HepG2 (cell line): ENCODE measurements around the gene ATP8B1. TPM values are rescaled to one million over a fixed set of nuclear protein-coding genes. Genes with fewer than 3 reads are reported as not detected.

Experiments
- ATAC-seq: fragments of 200-7000 bp; cut with Tn5 transposase; 3 replicates; pipeline ENCODE4 v1.9.1; 2020; ENCODE audit warnings: mild to moderate bottlenecking, moderate library complexity
- BruUV-seq: library from RNA; stranded (reverse); fragments of 400-500 nt; replicated peaks from 2 replicates; lab custom pipeline; 2021; lab: Mats Ljungman, UMichigan
- CTCF ChIA-PET: fragments of 300-600 bp; formaldehyde crosslinking; extraction: SDS; loops from one replicate; lab custom pipeline; 2021; ENCODE audit warnings: low total read pairs, inconsistent platforms, low intra/inter-chr PET ratio; lab: Yijun Ruan, JAX
- POLR2A ChIA-PET: fragments of 350-600 bp; sonication (Branson Sonifier 250); formaldehyde crosslinking; loops from one replicate; lab custom pipeline; 2020; ENCODE audit warnings: antibody characterized with exemption, inconsistent platforms; lab: Yijun Ruan, JAX
- DNase-seq: peaks from one replicate; pipeline ENCODE4 v3.0.0-alpha.2; 2015; ENCODE audit warnings: low spot score
- FAIRE-seq: peaks from 3 replicates; lab custom pipeline; 2011; peaks lifted over from hg19 to GRCh38; lab: Jason Lieb, UNC
- H2AFZ ChIP-seq: one replicate; pipeline ENCODE4 v1.6.1; 2011; ENCODE audit warnings: low read length, inconsistent platforms
- H3K27ac ChIP-seq: fragments of 300-600 bp; 3 replicates; pipeline ENCODE4 v1.8.0; 2011; ENCODE audit warnings: mixed run types, mild to moderate bottlenecking, mixed read lengths, low read length, inconsistent platforms; ENCODE audit not compliant: insufficient read depth; ENCODE audit errors: extremely low read length
- H3K27me3 ChIP-seq, 2 experiments: fragments of 200-600 bp in 1 of 2; 2 replicates in 1 of 2; 3 replicates in 1 of 2; pipeline versions ENCODE4 v1.6.0 to v1.8.0; 2011; ENCODE audit warnings: low read length in 2 of 2, mild to moderate bottlenecking in 2 of 2, moderate library complexity in 2 of 2, inconsistent platforms in 1 of 2; ENCODE audit not compliant: insufficient read depth in 2 of 2, control insufficient read depth in 1 of 2
- H3K36me3 ChIP-seq, 2 experiments: fragments of 200-600 bp in 1 of 2; replicated peaks in 1 of 2; 2 replicates in 1 of 2; 3 replicates in 1 of 2; pipeline versions ENCODE4 v1.5.1 to v1.8.0; 2011; ENCODE audit warnings: low read length in 2 of 2, inconsistent platforms in 1 of 2; ENCODE audit not compliant: insufficient read depth in 2 of 2, control insufficient read depth in 1 of 2
- H3K4me1 ChIP-seq: 2 replicates; pipeline ENCODE4 v1.5.1; 2012; ENCODE audit warnings: low read length, inconsistent platforms; ENCODE audit not compliant: insufficient read depth
- H3K4me2 ChIP-seq: 2 replicates; pipeline ENCODE4 v1.6.0; 2011; ENCODE audit warnings: low read depth, low read length, inconsistent platforms
- H3K4me3 ChIP-seq, 3 experiments: fragments of 200-600 bp in 1 of 3; sonication (generic), shearing (Covaris generic) in 1 of 3; replicated peaks in 1 of 3; 2 replicates each; pipeline ENCODE4 v1.5.1; 2011 to 2016; ENCODE audit warnings: low read length in 3 of 3, inconsistent platforms in 2 of 3, low read depth in 2 of 3, mild to moderate bottlenecking in 2 of 3, control low read depth in 1 of 3, mixed read lengths in 1 of 3; ENCODE audit not compliant: insufficient read depth in 1 of 3
- H3K79me2 ChIP-seq: one replicate; pipeline ENCODE4 v1.6.1; 2011; ENCODE audit warnings: low read length, inconsistent platforms; ENCODE audit not compliant: insufficient read depth
- H3K9ac ChIP-seq: 2 replicates; pipeline ENCODE4 v1.6.0; 2011; ENCODE audit warnings: mild to moderate bottlenecking, low read depth, low read length, inconsistent platforms; ENCODE audit not compliant: insufficient read depth
- H3K9me3 ChIP-seq: 2 replicates; pipeline ENCODE4 v1.5.1; 2012; ENCODE audit warnings: mild to moderate bottlenecking, low read length
- H4K20me1 ChIP-seq: 2 replicates; pipeline ENCODE4 v1.6.0; 2011; ENCODE audit warnings: inconsistent platforms, mild to moderate bottlenecking, low read length, moderate library complexity; ENCODE audit not compliant: insufficient read depth
- AHDC1 ChIP-seq: sonication (generic); formaldehyde crosslinking; IDR thresholded peaks from 2 replicates; pipeline ENCODE4 v1.5.1; 2020; ENCODE audit warnings: mild to moderate bottlenecking, missing genetic modification reagents, borderline replicate concordance
- BATF2 ChIP-seq: sonication (generic); formaldehyde crosslinking; IDR thresholded peaks from 2 replicates; pipeline ENCODE4 v1.8.0; 2022; ENCODE audit warnings: mild to moderate bottlenecking, missing genetic modification reagents, moderate library complexity
- DBP ChIP-seq: sonication (generic); formaldehyde crosslinking; IDR thresholded peaks from 2 replicates; pipeline ENCODE4 v1.4.0; 2020; ENCODE audit warnings: missing genetic modification reagents; ENCODE audit errors: not compliant biosample characterization
- FOXO4 ChIP-seq: sonication (generic); formaldehyde crosslinking; conservative IDR thresholded peaks from 2 replicates; pipeline ENCODE4 v1.8.1; 2023; ENCODE audit warnings: missing genetic modification reagents
- KDM6A ChIP-seq: IDR thresholded peaks from 2 replicates; pipeline ENCODE4 v1.6.1; 2016; ENCODE audit warnings: low read depth
- SPEN ChIP-seq: sonication (generic); formaldehyde crosslinking; IDR thresholded peaks from 2 replicates; pipeline ENCODE4 v1.5.1; 2020; ENCODE audit warnings: low read depth, mild to moderate bottlenecking, missing genetic modification reagents
- ZMAT3 ChIP-seq: sonication (generic); formaldehyde crosslinking; conservative IDR thresholded peaks from 2 replicates; pipeline ENCODE4 v1.7.0; 2021; ENCODE audit warnings: missing genetic modification reagents
- ZNF687 ChIP-seq: sonication (generic); formaldehyde crosslinking; IDR thresholded peaks from 2 replicates; pipeline ENCODE4 v1.5.1; 2020; ENCODE audit warnings: mild to moderate bottlenecking, missing genetic modification reagents, moderate library complexity
- ZNF766 ChIP-seq: sonication (generic); formaldehyde crosslinking; IDR thresholded peaks from 2 replicates; pipeline ENCODE4 v1.5.0; 2020; ENCODE audit warnings: missing genetic modification reagents, borderline replicate concordance
- ZSCAN22 ChIP-seq: sonication (generic); formaldehyde crosslinking; IDR thresholded peaks from 2 replicates; pipeline ENCODE4 v1.4.0; 2020; ENCODE audit warnings: mild to moderate bottlenecking, missing genetic modification reagents
- WGBS: methylation state at CpG from one replicate; pipeline ENCODE4 v1.1.6; 2017; ENCODE audit warnings: low lambda C conversion rate; 5-methylcytosine and 5-hydroxymethylcytosine counted together
- in situ Hi-C: cut with HindIII; loops from 2 replicates; pipeline ENCODE4 v1.10.0; 2017; ENCODE audit warnings: low pct_unique_long_range_greater_than_20kb; ENCODE audit not compliant: extremely low pct_ligation_motif_present
- intact Hi-C: fragments of 100-400 bp; cut with micrococcal nuclease; formaldehyde crosslinking; loops from one replicate; pipeline ENCODE4 v1.10.0; 2022; ENCODE audit not compliant: unreplicated experiment
- polyA plus RNA-seq, 8 experiments: library from polyadenylated mRNA; depleted of rRNA in 3 of 8; stranded (reverse) in 7 of 8; unstranded in 1 of 8; fragments of >200 nt; fragmentation: Illumina TruSeq in 4 of 8; extraction: Trizol in 4 of 8; gene quantifications; 2 replicates each; pipeline versions ENCODE4 v1.2.1 to v1.2.3, GENCODE V29; 2011 to 2016; ENCODE audit warnings: low read depth in 4 of 8, missing spikeins in 1 of 8, mixed read lengths in 1 of 8; ENCODE audit not compliant: insufficient read depth in 1 of 8
- total RNA-seq, 5 experiments: library from RNA; depleted of rRNA; stranded (reverse); fragments of >200 nt; fragmentation: Illumina TruSeq; extraction: Trizol; gene quantifications; 2 replicates each; pipeline ENCODE4 v1.2.3, GENCODE V29; 2016; ENCODE audit warnings: low read depth in 1 of 5

ATP8B1 gene
- total and polyA plus RNA-seq, 2 of the 13 experiments (the other 11 are each of a cell fraction or from before 2014, with no cell fraction given), result 2.8 to 4.0 TPM

GRCh38 chr18:57764087-57764486 is 39.0 kb downstream of the ATP8B1 start (continued):
- TF ChIP-seq FOXO4 (no peak), KDM6A (CRISPR knock-in tag) (no peak)

- CTCF ChIA-PET, result no interaction called here
- no peaks in the 10 kb centered on the region for H4K20me1 ChIP-seq
- no peak overlapping the region for H2AFZ ChIP-seq
- BruUV-seq, result no TSS peak
- H3K4me2 ChIP-seq, result no peak overlapping the region
- H3K9me3 ChIP-seq, result no peaks in the 10 kb centered on the region
- no peaks in the 10 kb centered on the region for H3K36me3 ChIP-seq
- DNase-seq, result no peak
- in situ Hi-C loops, result no loop called here
- H3K79me2 ChIP-seq, result no peaks in the 10 kb centered on the region
- no peak for FAIRE-seq
- ATAC-seq, result no peak
- intact Hi-C loops, result no loop called here
- peaks cover 12% of the 10 kb centered on the region; the same call in 1 of the 2 replicates for H3K4me1 ChIP-seq
- H3K9ac ChIP-seq, result no peak overlapping the region
- 66% methylated on average over 2 of the region's 2 CpGs for WGBS
- H3K27me3 ChIP-seq, result no peaks in the 10 kb centered on the region
- POLR2A ChIA-PET, result no interaction called here
- no peak overlapping the region for H3K4me3 ChIP-seq
- no peak overlapping the region for H3K27ac ChIP-seq
- no peak for TF ChIP-seq AHDC1 (CRISPR knock-in tag)
- no peak for TF ChIP-seq BATF2 (CRISPR knock-in tag)
- no peak for TF ChIP-seq DBP (CRISPR knock-in tag)
- no peak for TF ChIP-seq ZSCAN22
- no peak for TF ChIP-seq SPEN (CRISPR knock-in tag)
- TF ChIP-seq ZMAT3, result no peak
- TF ChIP-seq ZNF766 (CRISPR knock-in tag), result no peak
- TF ChIP-seq ZNF687 (CRISPR knock-in tag), result no peak
Observed at GRCh38 chr18:57762686-57763085, 40.4 kb downstream of the ATP8B1 start.
